NT2/D1 (cell line): ENCODE results near the gene POLR2J2.
"Not testable (repeated sequence)": the region's sequence is repeated elsewhere in the genome, so short reads cannot be mapped to it uniquely, and the experiment has no call there.

ENCODE experiments used
- SUZ12 ChIP-seq: IDR thresholded peaks from 2 replicates; pipeline ENCODE4 v1.6.1; 2011; ENCODE audit not compliant: insufficient read length, insufficient read depth; ENCODE audit errors: extremely low read depth
- YY1 ChIP-seq: IDR thresholded peaks from 2 replicates; pipeline ENCODE4 v1.6.1; 2011; ENCODE audit not compliant: insufficient read length, insufficient read depth

GRCh38 chr7:102689436-102690282 lies 18.2 kb upstream of the POLR2J2 start:
- TF ChIP-seq SUZ12, YY1: not testable (repeated sequence)
